NT2/D1 (cell line): ENCODE measurements around the gene RAB27B.

ENCODE experiments used
- DNase-seq: peaks from one replicate; pipeline ENCODE4 v3.0.0-alpha.2; 2011; ENCODE audit warnings: low read depth, low spot score
- H3K27me3 ChIP-seq: 2 replicates; pipeline ENCODE4 v1.6.0; 2011; ENCODE audit warnings: mild to moderate bottlenecking; ENCODE audit not compliant: insufficient read length, insufficient read depth
- H3K36me3 ChIP-seq: 2 replicates; pipeline ENCODE4 v1.6.1; 2011; ENCODE audit warnings: mild to moderate bottlenecking, low read length, mixed read lengths; ENCODE audit not compliant: insufficient read depth, insufficient read length
- H3K4me1 ChIP-seq: 2 replicates; pipeline ENCODE4 v1.5.1; 2011; ENCODE audit not compliant: insufficient read depth, insufficient read length
- H3K4me3 ChIP-seq: 2 replicates; pipeline ENCODE4 v1.5.1; 2011; ENCODE audit warnings: low read depth; ENCODE audit not compliant: insufficient read length
- H3K9ac ChIP-seq: 2 replicates; pipeline ENCODE4 v1.6.0; 2011; ENCODE audit warnings: low read depth; ENCODE audit not compliant: insufficient read length
- H3K9me3 ChIP-seq: 2 replicates; pipeline ENCODE4 v1.5.1; 2011; ENCODE audit warnings: mild to moderate bottlenecking, low read length; ENCODE audit not compliant: insufficient read depth
- SUZ12 ChIP-seq: IDR thresholded peaks from 2 replicates; pipeline ENCODE4 v1.6.1; 2011; ENCODE audit not compliant: insufficient read length, insufficient read depth; ENCODE audit errors: extremely low read depth
- YY1 ChIP-seq: IDR thresholded peaks from 2 replicates; pipeline ENCODE4 v1.6.1; 2011; ENCODE audit not compliant: insufficient read length, insufficient read depth
- ZNF274 ChIP-seq: IDR thresholded peaks from 2 replicates; pipeline ENCODE4 v1.6.1; 2011; ENCODE audit warnings: mild to moderate bottlenecking, low read depth, low read length

The RAB27B gene

GRCh38 chr18:54790109-54790508, 38.2 kb upstream of the RAB27B start:
- Histone ChIP-seq H3K27me3 (no peaks in the 10 kb centered on the region), H3K9me3 (no peaks in the 10 kb centered on the region), H3K4me3 (no peak overlapping the region), H3K4me1 (no peaks in the 10 kb centered on the region), H3K36me3 (no peaks in the 10 kb centered on the region), H3K9ac (no peak overlapping the region)
- DNase-seq = no peak
- no peak for TF ChIP-seq YY1

- no peak for TF ChIP-seq ZNF274
- no peak for TF ChIP-seq SUZ12
- no peak for TF ChIP-seq YY1
- no peaks in the 10 kb centered on the region for H3K27me3 ChIP-seq
- H3K4me3 ChIP-seq = no peak overlapping the region
- no peak overlapping the region for H3K9ac ChIP-seq
- no peaks in the 10 kb centered on the region for H3K9me3 ChIP-seq
- no peaks in the 10 kb centered on the region for H3K36me3 ChIP-seq
- H3K4me1 ChIP-seq = no peaks in the 10 kb centered on the region
- DNase-seq = no peak
Measured at GRCh38 chr18:54791657-54792056, 36.6 kb upstream of the RAB27B start.

DNA sequence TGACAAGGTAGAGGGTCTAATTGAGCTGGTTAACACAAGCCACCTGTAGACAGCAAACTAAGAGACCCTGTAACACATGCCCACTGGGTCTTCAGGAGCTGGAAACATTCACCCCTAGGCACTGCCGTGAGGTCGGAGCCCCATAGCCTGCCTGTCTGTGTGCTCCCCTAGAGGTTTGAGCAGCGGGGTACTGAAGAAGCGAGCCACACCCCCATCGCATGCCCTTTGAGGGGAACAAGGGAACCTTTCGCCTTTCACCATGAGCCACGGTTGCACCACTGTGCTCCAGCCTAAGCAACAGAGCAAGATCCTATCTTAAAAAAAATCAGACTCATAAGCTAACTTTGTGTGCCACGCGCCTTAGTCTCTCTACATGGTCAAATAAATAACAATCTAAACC, 36.2 kb upstream of the RAB27B start:
- Histone ChIP-seq H3K9me3 (no peaks in the 10 kb centered on the region), H3K4me1 (no peaks in the 10 kb centered on the region), H3K9ac (no peak overlapping the region), H3K4me3 (no peak overlapping the region), H3K27me3 (no peaks in the 10 kb centered on the region), H3K36me3 (no peaks in the 10 kb centered on the region)
- DNase-seq = no peak
- TF ChIP-seq ZNF274 (no peak), YY1 (no peak), SUZ12 (no peak)

DNA sequence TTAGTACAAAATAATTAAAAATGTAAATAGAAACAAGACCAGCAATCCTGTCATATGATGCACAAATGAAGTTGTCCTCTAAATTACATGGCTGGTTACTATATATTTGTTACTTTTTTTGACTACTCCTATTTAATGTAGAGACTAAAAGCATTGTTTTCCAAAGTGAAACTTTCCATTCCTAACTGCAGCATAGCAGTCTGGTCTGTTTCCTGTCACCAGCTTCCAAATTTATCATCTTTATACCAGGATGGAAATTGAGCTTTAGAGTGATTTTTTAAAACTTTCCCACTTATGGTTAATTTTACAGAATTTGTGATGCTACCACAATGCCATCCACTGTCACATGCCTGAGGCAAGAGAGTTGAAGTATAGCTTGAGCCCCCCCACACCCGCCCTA, 33.5 kb upstream of the RAB27B start:
- Histone ChIP-seq H3K4me1 (no peaks in the 10 kb centered on the region), H3K9me3 (no peaks in the 10 kb centered on the region), H3K4me3 (no peak overlapping the region), H3K27me3 (no peaks in the 10 kb centered on the region), H3K9ac (no peak overlapping the region), H3K36me3 (no peaks in the 10 kb centered on the region)
- no peak for TF ChIP-seq ZNF274
- no peak for TF ChIP-seq YY1
- TF ChIP-seq SUZ12 = no peak
- no peak for DNase-seq

GRCh38 chr18:54798186-54798585, 30.1 kb upstream of the RAB27B start:
- no peaks in the 10 kb centered on the region for H3K36me3 ChIP-seq
- TF ChIP-seq YY1 = no peak
- TF ChIP-seq ZNF274 = no peak
- TF ChIP-seq SUZ12 = no peak
- DNase-seq = no peak
- H3K27me3 ChIP-seq = no peaks in the 10 kb centered on the region
- H3K9me3 ChIP-seq = no peaks in the 10 kb centered on the region
- no peak overlapping the region for H3K4me3 ChIP-seq
- H3K4me1 ChIP-seq = no peaks in the 10 kb centered on the region
- H3K9ac ChIP-seq = no peak overlapping the region

GRCh38 chr18:54801374-54801773, 26.9 kb upstream of the RAB27B start:
- Histone ChIP-seq H3K9ac (no peak overlapping the region), H3K36me3 (no peaks in the 10 kb centered on the region), H3K9me3 (no peaks in the 10 kb centered on the region), H3K4me1 (no peaks in the 10 kb centered on the region), H3K4me3 (no peak overlapping the region), H3K27me3 (no peaks in the 10 kb centered on the region)
- no peak for TF ChIP-seq YY1
- no peak for DNase-seq

DNA sequence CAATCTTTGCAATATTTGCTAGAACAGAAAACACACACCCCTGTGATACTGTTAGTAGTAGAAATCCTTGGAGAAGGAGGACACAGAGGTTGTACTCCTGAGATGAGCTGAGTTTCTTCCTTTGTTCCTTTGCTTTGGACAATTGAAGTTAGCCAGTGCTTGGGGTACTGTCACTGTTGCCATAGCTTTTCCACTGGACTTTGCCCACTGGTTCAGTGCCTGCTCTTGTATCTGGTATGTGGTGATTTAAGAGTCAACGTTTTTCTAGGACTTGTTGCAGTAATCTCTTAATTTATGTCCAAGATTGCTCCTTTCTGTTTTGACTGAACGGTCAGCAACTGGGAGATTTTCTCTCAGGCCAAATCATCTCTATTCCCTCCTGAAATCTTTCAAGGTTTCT, 26.1 kb upstream of the RAB27B start:
- TF ChIP-seq SUZ12 = no peak
- no peak for TF ChIP-seq ZNF274
- TF ChIP-seq YY1 = no peak
- no peaks in the 10 kb centered on the region for H3K27me3 ChIP-seq
- H3K36me3 ChIP-seq = no peaks in the 10 kb centered on the region
- no peak for DNase-seq
- H3K4me3 ChIP-seq = no peak overlapping the region
- H3K9me3 ChIP-seq = no peaks in the 10 kb centered on the region
- H3K4me1 ChIP-seq = no peaks in the 10 kb centered on the region
- H3K9ac ChIP-seq = no peak overlapping the region
